Amniotic epithelial cell (primary cell): ENCODE measurements around the gene RGS4.

Experiments
- DNase-seq: peaks from one replicate; pipeline ENCODE4 v3.0.0-alpha.2; 2010; ENCODE audit warnings: low read depth

The RGS4 gene

GRCh38 chr1:163069142-163069541 lies at the start of gene RGS4:
RGS4 (plus strand) TSS chr1:163069361; CDS start chr1:163069485, 124 bp downstream.
- DNase-seq, result peak; percentile 96

DNA sequence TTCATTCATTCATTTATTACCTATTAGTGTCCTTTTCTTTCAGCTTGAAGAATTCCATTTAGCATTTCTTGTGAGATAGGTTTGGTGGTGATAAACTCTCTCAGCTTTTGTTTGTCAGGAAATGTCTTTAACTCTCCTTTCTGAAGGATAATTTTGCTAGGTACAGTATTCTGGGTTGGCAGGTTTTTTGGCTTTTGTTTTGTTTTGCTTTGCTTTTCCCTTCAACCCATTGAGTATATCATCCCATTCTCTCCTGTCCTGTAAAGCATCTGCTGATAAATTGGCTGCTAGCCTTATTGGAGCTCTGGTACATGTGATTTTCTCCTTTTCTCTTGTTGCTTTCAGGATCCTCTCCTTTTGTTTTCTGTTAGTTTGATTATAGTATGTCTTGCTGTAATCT lies 47.0 kb upstream of the RGS4 start:
- no peak for DNase-seq

DNA sequence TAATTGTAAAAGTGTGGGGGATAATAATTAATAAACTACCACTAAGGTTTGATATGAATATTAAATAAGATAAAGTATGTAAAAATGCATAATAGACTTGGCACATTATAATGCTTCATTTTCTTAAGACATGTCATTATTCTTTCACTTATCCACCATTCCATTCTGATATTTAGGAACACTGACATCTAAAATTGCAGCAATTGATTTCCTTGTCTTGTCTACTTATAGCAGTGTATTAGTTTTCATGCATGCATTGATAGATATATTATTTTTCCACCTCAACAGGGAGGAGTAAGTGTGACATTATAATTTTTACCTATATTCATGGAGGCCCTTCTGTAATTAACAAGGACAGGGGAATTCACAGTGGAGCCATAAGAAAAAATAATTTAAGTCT lies 41.6 kb upstream of the RGS4 start:
- no peak for DNase-seq

- DNase-seq, result no peak
Observed at GRCh38 chr1:163029901-163030300, 39.3 kb upstream of the RGS4 start.

GRCh38 chr1:163035446-163036249 lies 33.5 kb upstream of the RGS4 start:
- peak; percentile 94 for DNase-seq

DNA sequence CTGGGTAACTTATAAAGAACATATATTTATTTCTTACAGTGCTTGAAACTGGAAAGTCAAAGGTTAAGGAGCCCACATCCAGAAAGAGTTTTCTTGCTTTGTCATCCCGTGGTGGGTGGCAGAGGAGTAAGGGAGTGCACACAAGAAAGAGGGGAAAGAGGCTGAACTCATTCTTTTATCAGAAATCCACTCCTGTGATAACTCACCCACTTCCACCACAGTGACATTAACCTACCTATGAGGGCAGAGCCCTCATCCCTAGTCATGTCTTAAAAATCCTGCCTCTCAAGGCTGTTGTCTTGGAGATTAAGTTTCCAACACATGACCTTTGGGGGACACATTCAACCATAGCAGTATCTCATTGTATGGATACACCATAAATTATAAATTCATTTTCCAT lies 32.5 kb upstream of the RGS4 start:
- peak; percentile 62 for DNase-seq

GRCh38 chr1:163038928-163039706 lies 30.0 kb upstream of the RGS4 start:
- DNase-seq, result no peak

- no peak for DNase-seq
Observed at GRCh38 chr1:163039707-163040093, 29.5 kb upstream of the RGS4 start.

- peak; percentile 64 for DNase-seq
Observed at GRCh38 chr1:163046071-163046470, 23.1 kb upstream of the RGS4 start.

DNA sequence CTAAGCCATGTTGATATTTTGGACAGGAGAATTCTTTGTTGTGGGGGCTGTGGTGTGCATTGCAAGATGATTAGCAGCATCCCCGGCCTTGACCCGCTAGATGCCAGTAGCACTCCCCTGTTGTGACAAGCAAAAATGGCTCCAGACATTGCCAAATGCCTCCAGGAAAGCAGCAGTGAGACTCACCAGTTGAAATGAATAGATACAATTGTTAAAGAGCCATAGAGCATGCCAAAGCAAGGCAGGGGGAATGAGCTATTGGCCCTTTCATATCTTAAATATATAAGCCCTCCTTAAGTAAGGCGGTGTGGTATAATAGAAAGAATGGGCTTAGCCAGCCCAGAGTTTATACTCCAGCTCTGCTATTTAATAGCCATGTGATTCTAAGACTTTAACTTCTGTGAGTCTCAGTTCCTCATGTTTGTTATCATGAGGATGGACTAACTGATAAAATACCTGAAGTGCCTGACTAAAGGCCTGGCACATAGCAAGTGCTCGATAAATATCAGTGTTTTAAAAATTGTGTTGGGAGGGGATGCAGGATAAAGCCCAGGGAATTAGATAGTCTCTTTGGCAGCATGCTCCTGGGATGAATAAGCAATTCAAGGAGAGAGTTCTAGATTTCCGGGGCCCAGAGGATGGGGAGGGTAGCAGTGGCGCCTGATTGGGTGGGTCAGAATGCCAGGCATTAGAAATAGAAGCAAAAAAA lies 21.1 kb upstream of the RGS4 start:
- DNase-seq, result peak; percentile 29

- no peak for DNase-seq
Observed at GRCh38 chr1:163048869-163049268, 20.3 kb upstream of the RGS4 start.

GRCh38 chr1:163049296-163049695 lies 19.9 kb upstream of the RGS4 start:
- DNase-seq, result no peak

DNA sequence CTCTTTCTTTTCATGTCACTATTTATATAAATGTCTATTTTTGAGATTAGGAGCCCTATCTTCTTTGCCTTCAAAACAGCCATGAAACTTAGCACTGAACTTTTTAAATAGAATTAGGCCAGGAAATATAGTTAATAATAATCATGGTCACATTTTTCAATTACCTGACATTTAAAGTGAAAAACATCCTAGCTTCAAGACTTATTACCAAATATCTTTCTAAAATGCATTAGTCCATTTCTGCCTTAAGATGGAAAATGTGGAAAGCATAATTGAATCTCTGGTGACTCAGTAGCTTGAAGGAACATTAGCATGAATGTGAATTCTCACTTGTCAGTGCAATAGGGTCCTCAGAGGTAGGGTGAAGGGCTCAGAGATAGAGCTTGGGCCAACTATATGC lies 18.7 kb upstream of the RGS4 start:
- no peak for DNase-seq

- no peak for DNase-seq
Observed at GRCh38 chr1:163054181-163054591, 15.0 kb upstream of the RGS4 start.

- DNase-seq, result peak; percentile 86
Observed at GRCh38 chr1:163055005-163055404, 14.2 kb upstream of the RGS4 start.

DNA sequence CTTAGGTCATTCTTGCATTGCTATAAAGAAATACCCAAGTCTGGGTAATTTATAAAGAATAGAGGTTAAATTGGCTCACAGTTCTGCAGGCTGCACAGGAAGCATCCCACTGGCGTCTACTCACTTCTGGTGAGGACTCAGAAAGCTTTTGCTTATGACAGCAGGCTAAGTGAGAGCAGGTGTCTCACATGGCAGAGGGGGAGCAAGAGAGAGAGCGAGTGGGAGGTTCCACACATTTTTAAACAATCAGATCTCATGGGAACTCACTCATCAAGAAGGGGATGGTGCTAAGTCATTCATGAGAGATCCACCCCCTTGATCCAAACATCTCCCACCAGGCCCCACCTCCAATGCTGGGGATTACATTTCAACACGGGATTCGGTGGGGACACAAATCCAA lies 13.6 kb upstream of the RGS4 start:
- no peak for DNase-seq

- DNase-seq, result peak; percentile 64
Observed at GRCh38 chr1:163056831-163057230, 12.3 kb upstream of the RGS4 start.

- no peak for DNase-seq
Observed at GRCh38 chr1:163060343-163061007, 8.7 kb upstream of the RGS4 start.

- DNase-seq, result no peak
Observed at GRCh38 chr1:163063143-163063542, 6.0 kb upstream of the RGS4 start.

GRCh38 chr1:163063610-163064009 lies 5.6 kb upstream of the RGS4 start:
- no peak for DNase-seq

GRCh38 chr1:163066168-163066567 lies 3.0 kb upstream of the RGS4 start:
- no peak for DNase-seq

- DNase-seq, result no peak
Observed at GRCh38 chr1:163066686-163067085, 2.5 kb upstream of the RGS4 start.
